Nephron (organoid): ENCODE data around the gene HS3ST4.

Experiments
- H3K27ac Mint-ChIP-seq, 3 experiments: 2 replicates each; pipeline ENCODE4 v1.8.0; 2020; ENCODE audit warnings: mixed read lengths in 3 of 3, mild to moderate bottlenecking in 2 of 3, moderate library complexity in 1 of 3
- H3K27me3 Mint-ChIP-seq: 2 replicates; pipeline ENCODE4 v1.8.0; 2021; ENCODE audit warnings: low read depth, mild to moderate bottlenecking, moderate library complexity, mixed read lengths
- H3K36me3 Mint-ChIP-seq: 2 replicates; pipeline ENCODE4 v1.8.0; 2020; ENCODE audit warnings: low read depth, mixed read lengths
- H3K4me1 Mint-ChIP-seq: 2 replicates; pipeline ENCODE4 v1.8.0; 2020; ENCODE audit warnings: mixed read lengths
- H3K4me3 Mint-ChIP-seq, 3 experiments: 2 replicates each; pipeline ENCODE4 v1.8.0; 2020; ENCODE audit warnings: mild to moderate bottlenecking in 3 of 3, mixed read lengths in 3 of 3, moderate library complexity in 2 of 3
- H3K9me3 Mint-ChIP-seq: 2 replicates; pipeline ENCODE4 v1.8.0; 2020; ENCODE audit warnings: mixed read lengths
- CTCF ChIP-seq, 3 experiments: fragments of 200-600 bp; sonication (generic); IDR thresholded peaks; one replicate each; pipeline ENCODE4 v1.5.0; 2021; ENCODE audit warnings: antibody characterized with exemption in 3 of 3; ENCODE audit not compliant: unreplicated experiment in 3 of 3

The HS3ST4 gene

GRCh38 chr16:25747160-25747758, 55.5 kb downstream of the HS3ST4 start:
- H3K27me3 Mint-ChIP-seq: no peaks in the 10 kb centered on the region
- H3K4me3 Mint-ChIP-seq: no peak overlapping the region
- no peak overlapping the region for H3K27ac Mint-ChIP-seq
- no peaks in the 10 kb centered on the region for H3K36me3 Mint-ChIP-seq
- TF ChIP-seq CTCF (IDR thresholded peaks at IDR 0.05; ENCODE audit: unreplicated experiment in 3 of 3): no peak
- H3K9me3 Mint-ChIP-seq: no peaks in the 10 kb centered on the region
- no peaks in the 10 kb centered on the region for H3K4me1 Mint-ChIP-seq

GRCh38 chr16:25748092-25748654, 56.4 kb downstream of the HS3ST4 start:
- H3K4me1 Mint-ChIP-seq: no peaks in the 10 kb centered on the region
- no peak overlapping the region for H3K4me3 Mint-ChIP-seq
- H3K27ac Mint-ChIP-seq: no peak overlapping the region
- no peaks in the 10 kb centered on the region for H3K36me3 Mint-ChIP-seq
- H3K27me3 Mint-ChIP-seq: no peaks in the 10 kb centered on the region
- no peaks in the 10 kb centered on the region for H3K9me3 Mint-ChIP-seq
- no peak for TF ChIP-seq CTCF (IDR thresholded peaks at IDR 0.05; ENCODE audit: unreplicated experiment in 3 of 3)

GRCh38 chr16:25750488-25751216, 58.9 kb downstream of the HS3ST4 start:
- Mint-ChIP-seq H3K27ac (no peak overlapping the region), H3K27me3 (peaks cover 4% of the 10 kb centered on the region), H3K36me3 (no peaks in the 10 kb centered on the region), H3K4me3 (no peak overlapping the region), H3K4me1 (no peaks in the 10 kb centered on the region), H3K9me3 (no peaks in the 10 kb centered on the region)
- TF ChIP-seq CTCF (IDR thresholded peaks at IDR 0.05; ENCODE audit: unreplicated experiment in 3 of 3): no peak

- TF ChIP-seq CTCF (IDR thresholded peaks at IDR 0.05; ENCODE audit: unreplicated experiment in 3 of 3): no peak
- Mint-ChIP-seq H3K4me1 (no peaks in the 10 kb centered on the region), H3K9me3 (no peaks in the 10 kb centered on the region), H3K36me3 (no peaks in the 10 kb centered on the region), H3K27ac (no peak overlapping the region), H3K27me3 (peaks cover 4% of the 10 kb centered on the region), H3K4me3 (no peak overlapping the region)
Measured at GRCh38 chr16:25751230-25751835, 59.6 kb downstream of the HS3ST4 start.

GRCh38 chr16:25764466-25764865, 72.7 kb downstream of the HS3ST4 start:
- Mint-ChIP-seq H3K9me3 (no peaks in the 10 kb centered on the region), H3K4me1 (no peaks in the 10 kb centered on the region)
- no peak for TF ChIP-seq CTCF (IDR thresholded peaks at IDR 0.05; ENCODE audit: unreplicated experiment in 3 of 3)

More at GRCh38 chr16:25764466-25764865, 72.7 kb downstream of the HS3ST4 start:
- no peaks in the 10 kb centered on the region for H3K36me3 Mint-ChIP-seq
- H3K27me3 Mint-ChIP-seq: peaks cover 4% of the 10 kb centered on the region
- H3K27ac Mint-ChIP-seq: no peak overlapping the region
- no peak overlapping the region for H3K4me3 Mint-ChIP-seq
